ENCODE measurements around the gene ASIC4.

ASIC4 gene

GRCh38 chr2:219484343-219485200 is 29.7 kb upstream of the ASIC4 start:
- TF ChIP-seq YY1 (IDR thresholded peaks at IDR 0.05; ENCODE audit: low read depth) (no peak), CREB1 (IDR thresholded peaks at IDR 0.05; ENCODE audit: low read depth) (no peak), REST (IDR thresholded peaks at IDR 0.05; ENCODE audit: low read depth) (no peak), FOXM1 (IDR thresholded peaks at IDR 0.05; ENCODE audit: borderline replicate concordance, low read depth) (no peak), EGR1 (IDR thresholded peaks at IDR 0.05) (no peak), USF1 (IDR thresholded peaks at IDR 0.05) (no peak), RAD21 (IDR thresholded peaks at IDR 0.05; ENCODE audit: low read depth) (no peak), TAF1 (IDR thresholded peaks at IDR 0.05; ENCODE audit: low read depth) (no peak), MAX (IDR thresholded peaks at IDR 0.05) (no peak), TEAD4 (IDR thresholded peaks at IDR 0.05) (no peak), ZBTB7A (IDR thresholded peaks at IDR 0.05; ENCODE audit: low read depth) (no peak), EP300 (IDR thresholded peaks at IDR 0.05; ENCODE audit: borderline replicate concordance) (no peak), NFIC (IDR thresholded peaks at IDR 0.05) (no peak), CEBPB (IDR thresholded peaks at IDR 0.05) (no peak)

GRCh38 chr2:219485201-219485580 is 29.1 kb upstream of the ASIC4 start:
- no peak for TF ChIP-seq EP300 (IDR thresholded peaks at IDR 0.05; ENCODE audit: borderline replicate concordance)
- TF ChIP-seq ZBTB7A (IDR thresholded peaks at IDR 0.05; ENCODE audit: low read depth) = no peak
- no peak for TF ChIP-seq YY1 (IDR thresholded peaks at IDR 0.05; ENCODE audit: low read depth)
- TF ChIP-seq TEAD4 (IDR thresholded peaks at IDR 0.05) = no peak
- no peak for TF ChIP-seq TAF1 (IDR thresholded peaks at IDR 0.05; ENCODE audit: low read depth)
- no peak for TF ChIP-seq NFIC (IDR thresholded peaks at IDR 0.05)
- no peak for TF ChIP-seq CREB1 (IDR thresholded peaks at IDR 0.05; ENCODE audit: low read depth)
- no peak for TF ChIP-seq USF1 (IDR thresholded peaks at IDR 0.05)

GRCh38 chr2:219486380-219486959 is 27.8 kb upstream of the ASIC4 start:
- no peak for TF ChIP-seq CREB1 (IDR thresholded peaks at IDR 0.05; ENCODE audit: low read depth)
- TF ChIP-seq TEAD4 (IDR thresholded peaks at IDR 0.05) = no peak
- TF ChIP-seq CEBPB (IDR thresholded peaks at IDR 0.05) = no peak
- no peak for TF ChIP-seq NFIC (IDR thresholded peaks at IDR 0.05)
- no peak for TF ChIP-seq MAX (IDR thresholded peaks at IDR 0.05)

- TF ChIP-seq TAF1 (IDR thresholded peaks at IDR 0.05; ENCODE audit: low read depth) (no peak), NFIC (IDR thresholded peaks at IDR 0.05) (no peak), TEAD4 (IDR thresholded peaks at IDR 0.05) (no peak), EGR1 (IDR thresholded peaks at IDR 0.05) (no peak), CREB1 (IDR thresholded peaks at IDR 0.05; ENCODE audit: low read depth) (no peak), TCF12 (IDR thresholded peaks at IDR 0.05; ENCODE audit: low read depth) (no peak), MAX (IDR thresholded peaks at IDR 0.05) (no peak), FOXM1 (IDR thresholded peaks at IDR 0.05; ENCODE audit: borderline replicate concordance, low read depth) (no peak), REST (IDR thresholded peaks at IDR 0.05; ENCODE audit: low read depth) (no peak), ZBTB7A (IDR thresholded peaks at IDR 0.05; ENCODE audit: low read depth) (no peak), RAD21 (IDR thresholded peaks at IDR 0.05; ENCODE audit: low read depth) (no peak), CEBPB (IDR thresholded peaks at IDR 0.05) (no peak), USF1 (IDR thresholded peaks at IDR 0.05) (no peak), EP300 (IDR thresholded peaks at IDR 0.05; ENCODE audit: borderline replicate concordance) (no peak), YY1 (IDR thresholded peaks at IDR 0.05; ENCODE audit: low read depth) (no peak)
Measured at GRCh38 chr2:219488149-219488843, 26.0 kb upstream of the ASIC4 start.
